ENCODE measurements around the gene SIRT3.

- no peak for TF ChIP-seq CTCF (IDR thresholded peaks at IDR 0.05; ENCODE audit: low read depth, low read length, missing input control)
- no peak for TF ChIP-seq ATF3 (IDR thresholded peaks at IDR 0.05)
- TF ChIP-seq JUND (IDR thresholded peaks at IDR 0.05): no peak
- no peak for TF ChIP-seq NR2F2 (IDR thresholded peaks at IDR 0.05)
- no peak for TF ChIP-seq SP1 (IDR thresholded peaks at IDR 0.05)
- TF ChIP-seq RAD21 (IDR thresholded peaks at IDR 0.05): no peak
- no peak for TF ChIP-seq TAF1 (conservative IDR thresholded peaks at IDR 0.05)
- TF ChIP-seq REST (IDR thresholded peaks at IDR 0.05): no peak
- TF ChIP-seq YY1 (IDR thresholded peaks at IDR 0.05): no peak
- no peak for TF ChIP-seq GABPA (IDR thresholded peaks at IDR 0.05 in 1 of 2, conservative IDR thresholded peaks at IDR 0.05 in 1 of 2)
Measured at GRCh38 chr11:271319-271715, 35.2 kb upstream of the SIRT3 start.
